Kidney capillary endothelial cell (primary cell): Measurements from ENCODE around the gene KASH5.
"Not testable (repeated sequence)": the region's sequence is repeated elsewhere in the genome, so short reads cannot be mapped to it uniquely, and the experiment has no call there.

ENCODE experiments used
- DNase-seq: peaks from one replicate; pipeline ENCODE4 v3.0.0-alpha.2; 2018; ENCODE audit warnings: low spot score

KASH5 gene

DNA sequence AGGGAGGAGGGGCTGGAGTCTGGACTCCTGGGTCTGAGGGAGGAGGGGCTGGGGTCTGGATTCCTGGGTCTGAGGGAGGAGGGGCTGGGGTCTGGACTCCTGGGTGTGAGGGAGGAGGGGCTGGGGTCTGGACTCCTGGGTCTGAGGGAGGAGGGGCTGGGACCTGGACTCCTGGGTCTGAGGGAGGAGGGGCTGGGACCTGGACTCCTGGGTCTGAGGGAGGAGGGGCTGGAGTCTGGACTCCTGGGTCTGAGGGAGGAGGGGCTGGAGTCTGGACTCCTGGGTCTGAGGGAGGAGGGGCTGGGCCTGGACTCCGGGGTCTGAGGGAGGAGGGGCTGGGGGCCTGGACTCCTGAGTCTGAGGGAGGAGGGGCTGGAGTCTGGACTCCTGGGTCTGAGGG is 73.1 kb downstream of the KASH5 start:
- not testable (repeated sequence) for DNase-seq

GRCh38 chr19:49461656-49462055 is 73.6 kb downstream of the KASH5 start:
- DNase-seq: no peak

DNA sequence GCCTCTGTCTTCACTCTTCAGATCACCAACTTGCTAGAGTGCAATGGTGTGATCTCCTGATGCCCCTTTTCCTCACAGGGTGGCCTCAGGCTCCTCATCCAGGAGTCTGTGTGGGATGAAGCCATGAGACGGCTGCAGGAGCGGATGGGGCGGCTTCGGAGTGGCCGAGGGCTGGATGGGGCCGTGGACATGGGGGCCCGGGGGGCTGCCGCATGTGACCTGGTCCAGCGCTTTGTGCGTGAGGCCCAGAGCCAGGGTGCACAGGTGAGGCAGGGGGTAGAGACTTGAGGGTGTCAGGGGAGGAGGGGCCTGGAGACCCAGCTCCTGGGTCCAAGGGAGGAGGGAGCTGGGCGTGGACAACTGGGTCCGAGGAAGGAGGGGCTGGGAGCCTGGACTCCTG is 74.4 kb downstream of the KASH5 start:
- DNase-seq: no peak

- DNase-seq: no peak
Measured at GRCh38 chr19:49463960-49464740, 76.1 kb downstream of the KASH5 start.

GRCh38 chr19:49465371-49465770 is 77.3 kb downstream of the KASH5 start:
- DNase-seq: no peak
